Measurements from ENCODE around the gene ZBTB16.
A peak's percentile ranks its signal among the peaks of the same experiment; 100 is the strongest.

Gene ZBTB16

GRCh38 chr11:114116800-114117199, 57.3 kb downstream of the ZBTB16 start:
- Mint-ChIP-seq H3K4me3 (no peak overlapping the region), H3K27ac (no peak overlapping the region), H3K27me3 (peaks cover 2% of the 10 kb centered on the region), H3K36me3 (no peaks in the 10 kb centered on the region), H3K4me1 (peaks cover 21% of the 10 kb centered on the region), H3K9me3 (no peaks in the 10 kb centered on the region)

GRCh38 chr11:114120606-114121005, 61.1 kb downstream of the ZBTB16 start:
- no peaks in the 10 kb centered on the region for H3K27me3 Mint-ChIP-seq
- no peaks in the 10 kb centered on the region for H3K36me3 Mint-ChIP-seq
- no peaks in the 10 kb centered on the region for H3K9me3 Mint-ChIP-seq
- H3K4me3 Mint-ChIP-seq = no peak overlapping the region
- H3K4me1 Mint-ChIP-seq = peaks cover 19% of the 10 kb centered on the region
- H3K27ac Mint-ChIP-seq = peak overlapping the region; percentile 16

- H3K4me3 Mint-ChIP-seq = no peak overlapping the region
- peaks cover 19% of the 10 kb centered on the region for H3K4me1 Mint-ChIP-seq
- no peaks in the 10 kb centered on the region for H3K27me3 Mint-ChIP-seq
- no peaks in the 10 kb centered on the region for H3K9me3 Mint-ChIP-seq
- H3K27ac Mint-ChIP-seq = no peak overlapping the region
- H3K36me3 Mint-ChIP-seq = no peaks in the 10 kb centered on the region
These were observed 61.6 kb downstream of the ZBTB16 start for GRCh38 chr11:114121138-114121537.

- H3K4me1 Mint-ChIP-seq = peaks cover 12% of the 10 kb centered on the region
These were observed 62.4 kb downstream of the ZBTB16 start for GRCh38 chr11:114121804-114122504.

DNA sequence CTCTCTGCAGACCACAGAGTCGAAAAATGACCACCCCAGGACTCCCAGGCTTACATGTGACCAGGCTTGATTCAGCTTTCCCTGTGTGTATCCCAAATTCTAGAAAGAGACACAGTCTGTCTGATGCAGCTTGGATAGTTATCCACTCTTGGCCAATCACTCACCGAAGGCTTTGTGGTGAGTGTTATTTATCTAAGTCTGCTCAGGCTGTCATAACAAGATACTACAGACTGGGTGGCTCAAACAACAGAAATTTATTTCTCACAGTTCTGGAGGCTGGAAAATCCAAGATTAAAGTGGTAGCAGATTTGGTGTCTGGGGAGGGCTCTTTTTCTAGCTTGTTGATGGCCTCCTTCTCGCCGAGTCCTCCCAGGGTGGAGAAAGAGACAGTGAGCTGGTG, 63.2 kb downstream of the ZBTB16 start:
- H3K4me3 Mint-ChIP-seq = no peak overlapping the region
- H3K36me3 Mint-ChIP-seq = no peaks in the 10 kb centered on the region
- no peaks in the 10 kb centered on the region for H3K27me3 Mint-ChIP-seq
- peaks cover 5% of the 10 kb centered on the region for H3K4me1 Mint-ChIP-seq
- H3K27ac Mint-ChIP-seq = no peak overlapping the region
- no peaks in the 10 kb centered on the region for H3K9me3 Mint-ChIP-seq

More at GRCh38 chr11:114121804-114122504, 62.4 kb downstream of the ZBTB16 start:
- no peaks in the 10 kb centered on the region for H3K9me3 Mint-ChIP-seq
- no peaks in the 10 kb centered on the region for H3K27me3 Mint-ChIP-seq
- no peaks in the 10 kb centered on the region for H3K36me3 Mint-ChIP-seq
- H3K4me3 Mint-ChIP-seq = no peak overlapping the region
- no peak overlapping the region for H3K27ac Mint-ChIP-seq

DNA sequence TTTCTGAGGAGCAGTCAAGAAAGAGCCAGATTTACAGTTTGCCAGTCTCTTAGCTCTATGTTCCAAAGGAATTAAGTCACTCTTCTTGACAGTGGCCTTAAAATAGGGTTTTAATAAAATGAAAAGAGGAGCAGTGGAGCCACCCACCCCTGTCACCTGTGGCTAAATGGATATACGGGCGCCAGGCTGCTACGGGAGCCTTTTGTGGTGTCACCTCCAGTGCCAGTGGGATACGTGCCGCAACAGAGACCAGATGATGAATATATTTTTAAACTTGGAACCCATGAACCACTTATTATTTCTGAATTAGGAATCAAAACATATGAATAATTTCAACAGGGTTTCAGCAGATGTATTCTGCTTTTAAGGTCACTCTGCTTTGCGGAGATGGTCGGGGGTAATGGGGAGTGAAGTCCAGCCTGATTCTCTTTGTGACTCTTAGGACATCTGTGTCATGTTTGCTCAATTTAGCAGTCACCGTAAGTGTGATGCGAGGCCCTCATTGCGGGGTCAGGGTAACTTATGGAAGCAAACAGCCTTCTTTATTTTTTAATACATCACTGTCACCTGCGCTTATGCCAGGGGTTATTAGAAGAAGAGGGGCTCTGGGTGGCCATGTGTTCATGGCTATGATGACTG, 64.3 kb downstream of the ZBTB16 start:
- H3K36me3 Mint-ChIP-seq = no peaks in the 10 kb centered on the region
- H3K27me3 Mint-ChIP-seq = no peaks in the 10 kb centered on the region
- H3K27ac Mint-ChIP-seq = no peak overlapping the region
- no peaks in the 10 kb centered on the region for H3K9me3 Mint-ChIP-seq
- peaks cover 5% of the 10 kb centered on the region for H3K4me1 Mint-ChIP-seq
- H3K4me3 Mint-ChIP-seq = no peak overlapping the region

GRCh38 chr11:114124601-114125144, 65.2 kb downstream of the ZBTB16 start:
- H3K36me3 Mint-ChIP-seq = no peaks in the 10 kb centered on the region
- no peak overlapping the region for H3K27ac Mint-ChIP-seq
- no peak overlapping the region for H3K4me3 Mint-ChIP-seq
- H3K27me3 Mint-ChIP-seq = no peaks in the 10 kb centered on the region
- H3K4me1 Mint-ChIP-seq = peaks cover 11% of the 10 kb centered on the region
- no peaks in the 10 kb centered on the region for H3K9me3 Mint-ChIP-seq

GRCh38 chr11:114125531-114125930, 66.0 kb downstream of the ZBTB16 start:
- Mint-ChIP-seq H3K4me3 (no peak overlapping the region), H3K9me3 (no peaks in the 10 kb centered on the region), H3K36me3 (no peaks in the 10 kb centered on the region), H3K4me1 (peaks cover 16% of the 10 kb centered on the region), H3K27me3 (no peaks in the 10 kb centered on the region), H3K27ac (no peak overlapping the region)

GRCh38 chr11:114125959-114126358, 66.4 kb downstream of the ZBTB16 start:
- Mint-ChIP-seq H3K4me3 (no peak overlapping the region), H3K27ac (no peak overlapping the region), H3K36me3 (no peaks in the 10 kb centered on the region), H3K27me3 (no peaks in the 10 kb centered on the region), H3K9me3 (no peaks in the 10 kb centered on the region), H3K4me1 (peaks cover 20% of the 10 kb centered on the region)

DNA sequence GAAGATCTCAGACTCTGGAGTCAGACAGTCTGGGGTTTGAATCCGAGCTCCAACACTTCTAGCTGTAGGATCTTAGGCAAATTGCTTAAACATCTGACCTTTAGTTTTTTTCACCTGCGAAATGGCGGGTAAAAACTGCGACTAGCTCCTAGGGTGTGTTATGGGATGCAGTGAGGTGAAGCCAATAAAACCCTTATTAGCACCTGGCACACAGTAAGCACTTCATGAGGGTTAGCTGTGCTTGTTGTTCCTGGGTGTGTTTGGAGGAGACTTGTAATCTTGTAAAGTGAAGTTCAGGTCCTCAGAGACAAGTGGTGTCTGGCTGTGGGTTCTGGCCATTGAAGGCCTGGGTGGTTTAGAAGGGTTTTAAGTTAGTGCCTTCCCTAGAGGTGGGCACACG, 68.9 kb downstream of the ZBTB16 start:
- Mint-ChIP-seq H3K27me3 (no peaks in the 10 kb centered on the region), H3K4me1 (peaks cover 22% of the 10 kb centered on the region), H3K27ac (no peak overlapping the region), H3K4me3 (no peak overlapping the region), H3K36me3 (no peaks in the 10 kb centered on the region), H3K9me3 (no peaks in the 10 kb centered on the region)

GRCh38 chr11:114129142-114129541, 69.6 kb downstream of the ZBTB16 start:
- no peak overlapping the region for H3K4me3 Mint-ChIP-seq
- H3K9me3 Mint-ChIP-seq = no peaks in the 10 kb centered on the region
- peaks cover 22% of the 10 kb centered on the region for H3K4me1 Mint-ChIP-seq
- H3K36me3 Mint-ChIP-seq = no peaks in the 10 kb centered on the region
- no peak overlapping the region for H3K27ac Mint-ChIP-seq
- H3K27me3 Mint-ChIP-seq = no peaks in the 10 kb centered on the region

DNA sequence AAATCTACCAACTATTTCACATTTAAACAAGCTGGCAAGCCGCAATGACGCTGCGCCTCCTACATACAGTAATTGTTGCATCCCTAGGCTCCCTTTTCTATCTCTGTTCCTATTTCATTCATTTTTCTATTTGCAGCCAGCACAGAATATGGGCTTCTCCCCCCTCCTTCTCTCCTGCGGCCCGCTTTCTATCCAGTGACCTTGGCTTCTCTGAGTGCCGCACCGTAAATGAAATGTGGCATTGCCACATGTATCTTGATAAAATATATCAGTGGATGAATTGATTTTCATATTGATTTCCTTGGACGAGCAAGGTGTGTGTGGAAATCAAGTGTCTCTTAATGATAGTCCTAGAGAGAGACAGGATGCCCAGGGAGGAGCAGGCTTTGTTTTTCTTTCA, 70.2 kb downstream of the ZBTB16 start:
- Mint-ChIP-seq H3K27ac (no peak overlapping the region), H3K27me3 (no peaks in the 10 kb centered on the region), H3K4me1 (peaks cover 22% of the 10 kb centered on the region), H3K36me3 (no peaks in the 10 kb centered on the region), H3K9me3 (no peaks in the 10 kb centered on the region), H3K4me3 (no peak overlapping the region)

DNA sequence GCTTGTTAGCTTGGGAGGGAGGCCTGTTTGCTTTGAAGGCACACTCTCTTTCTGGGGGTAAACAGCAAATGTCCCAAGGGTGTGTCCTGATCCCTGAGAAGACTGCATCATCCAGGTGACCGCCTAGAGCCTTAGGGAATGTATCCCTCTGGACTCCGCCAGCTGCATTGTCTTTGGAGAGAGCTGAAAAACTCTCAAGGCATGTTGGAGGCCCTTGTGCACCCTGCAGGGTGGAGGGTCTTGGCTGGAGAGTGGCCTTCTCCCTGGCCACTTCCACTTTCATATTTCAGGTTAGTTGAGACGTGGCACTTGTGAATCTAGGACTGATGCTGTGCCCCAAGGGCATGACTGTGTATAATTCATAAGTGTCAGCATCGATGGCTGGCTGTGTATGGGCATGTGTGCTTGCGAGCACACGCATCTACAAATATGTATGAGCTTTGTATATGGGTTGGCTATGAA, 70.6 kb downstream of the ZBTB16 start:
- Mint-ChIP-seq H3K36me3 (no peaks in the 10 kb centered on the region), H3K9me3 (no peaks in the 10 kb centered on the region), H3K4me3 (no peak overlapping the region), H3K4me1 (peaks cover 23% of the 10 kb centered on the region), H3K27me3 (no peaks in the 10 kb centered on the region), H3K27ac (no peak overlapping the region)

- Mint-ChIP-seq H3K27me3 (no peaks in the 10 kb centered on the region), H3K9me3 (no peaks in the 10 kb centered on the region), H3K36me3 (no peaks in the 10 kb centered on the region), H3K27ac (no peak overlapping the region), H3K4me1 (peaks cover 29% of the 10 kb centered on the region), H3K4me3 (no peak overlapping the region)
These were observed 71.2 kb downstream of the ZBTB16 start for GRCh38 chr11:114130629-114131277.

- peak overlapping the region; percentile 14 for H3K27ac Mint-ChIP-seq
- H3K9me3 Mint-ChIP-seq = no peaks in the 10 kb centered on the region
- H3K4me1 Mint-ChIP-seq = peaks cover 36% of the 10 kb centered on the region
- no peaks in the 10 kb centered on the region for H3K36me3 Mint-ChIP-seq
- H3K4me3 Mint-ChIP-seq = no peak overlapping the region
- H3K27me3 Mint-ChIP-seq = no peaks in the 10 kb centered on the region
These were observed 72.0 kb downstream of the ZBTB16 start for GRCh38 chr11:114131461-114131864.

DNA sequence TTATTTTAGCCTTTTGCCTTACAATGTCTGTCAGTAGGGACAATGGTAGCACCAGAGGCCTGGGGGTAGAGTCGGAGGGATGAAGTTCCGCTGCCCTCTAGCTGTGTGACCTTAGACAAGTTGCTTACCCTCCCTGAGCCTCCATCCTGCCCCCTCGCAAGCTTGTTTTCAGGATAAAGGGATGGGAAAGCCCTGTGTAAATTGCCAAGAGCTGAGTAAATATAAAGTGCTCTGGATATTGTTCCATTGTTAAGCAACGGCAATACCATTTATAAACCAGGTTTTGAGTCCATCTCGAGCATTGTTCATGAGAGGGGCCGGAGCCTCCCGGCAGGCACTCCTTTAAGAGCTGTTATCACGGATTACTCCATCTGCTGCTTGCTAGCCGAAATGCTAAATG, 72.9 kb downstream of the ZBTB16 start:
- no peaks in the 10 kb centered on the region for H3K27me3 Mint-ChIP-seq
- H3K4me3 Mint-ChIP-seq = no peak overlapping the region
- no peaks in the 10 kb centered on the region for H3K36me3 Mint-ChIP-seq
- peaks cover 45% of the 10 kb centered on the region for H3K4me1 Mint-ChIP-seq
- no peak overlapping the region for H3K27ac Mint-ChIP-seq
- no peaks in the 10 kb centered on the region for H3K9me3 Mint-ChIP-seq
